Gastroesophageal sphincter (tissue), 4 donors: ENCODE data around the gene MMP10. TPM values are rescaled to one million over a fixed set of nuclear protein-coding genes. Genes with fewer than 3 reads are reported as not detected.

ENCODE experiments used
- ATAC-seq: fragments of 150-250 bp; one replicate; pipeline ENCODE4 v1.9.1; 2016; ENCODE audit warnings: mild to moderate bottlenecking, moderate library complexity
- H3K27ac ChIP-seq, 4 donors: fragments of 200-600 bp; sonication (generic) in 3 of 4; 1 replicate in 3 of 4; 2 replicates in 1 of 4; pipeline ENCODE4 v1.5.1; 2016 to 2019
- H3K27me3 ChIP-seq: fragments of 200-600 bp; sonication (generic); one replicate; pipeline ENCODE4 v1.5.1; 2019
- H3K36me3 ChIP-seq, 2 donors: fragments of 200-600 bp; sonication (generic); one replicate each; pipeline ENCODE4 v1.5.1; 2019; ENCODE audit warnings: control low read depth in 1 of 2
- H3K4me1 ChIP-seq, 3 donors: fragments of 200-600 bp; sonication (generic); 1 replicate in 2 of 3; 2 replicates in 1 of 3; pipeline ENCODE4 v1.5.1; 2016 to 2019; ENCODE audit warnings: control low read depth in 2 of 3
- H3K4me3 ChIP-seq, 2 donors: fragments of 200-600 bp; sonication (generic); one replicate each; pipeline ENCODE4 v1.5.1; 2019; ENCODE audit warnings: mild to moderate bottlenecking in 1 of 2, moderate library complexity in 1 of 2
- H3K9me3 ChIP-seq, 3 donors: fragments of 200-600 bp; sonication (generic); one replicate each; pipeline ENCODE4 v1.5.1; 2017 to 2019; ENCODE audit warnings: control low read depth in 2 of 3
- CTCF ChIP-seq, 4 experiments: fragments of 200-600 bp in 2 of 4; fragments of 450-650 bp in 2 of 4; sonication (generic) in 1 of 4; IDR thresholded peaks; one replicate each; pipeline ENCODE4 v1.5.1; 2017 to 2019; ENCODE audit warnings: antibody characterized with exemption in 4 of 4, mild to moderate bottlenecking in 2 of 4, moderate library complexity in 2 of 4
- EP300 ChIP-seq: sonication (generic); formaldehyde crosslinking; IDR thresholded peaks from one replicate; pipeline ENCODE4 v1.6.1; 2017; ENCODE audit warnings: antibody characterized with exemption, mild to moderate bottlenecking
- POLR2A ChIP-seq, 2 donors: fragments of 450-650 bp; IDR thresholded peaks; one replicate each; pipeline ENCODE4 v1.6.1; 2017; ENCODE audit warnings: antibody characterized with exemption in 2 of 2, mild to moderate bottlenecking in 2 of 2, moderate library complexity in 1 of 2
- POLR2AphosphoS5 ChIP-seq: sonication (generic); formaldehyde crosslinking; IDR thresholded peaks from one replicate; pipeline ENCODE4 v1.6.1; 2017; ENCODE audit warnings: antibody characterized with exemption
- WGBS, 2 donors: methylation state at CpG; one replicate each; pipeline ENCODE4 v1.1.5; 2018; ENCODE audit warnings: low coverage in 1 of 2; 5-methylcytosine and 5-hydroxymethylcytosine counted together
- total RNA-seq, 4 donors: library from RNA; depleted of rRNA; stranded (reverse); fragments of >200 nt; gene quantifications; one replicate each; pipeline ENCODE4 v1.1.0, GENCODE V29; 2016

The MMP10 gene
- total RNA-seq, 4 donors from 2014 or later = 1.7 TPM; not detected in 3

DNA sequence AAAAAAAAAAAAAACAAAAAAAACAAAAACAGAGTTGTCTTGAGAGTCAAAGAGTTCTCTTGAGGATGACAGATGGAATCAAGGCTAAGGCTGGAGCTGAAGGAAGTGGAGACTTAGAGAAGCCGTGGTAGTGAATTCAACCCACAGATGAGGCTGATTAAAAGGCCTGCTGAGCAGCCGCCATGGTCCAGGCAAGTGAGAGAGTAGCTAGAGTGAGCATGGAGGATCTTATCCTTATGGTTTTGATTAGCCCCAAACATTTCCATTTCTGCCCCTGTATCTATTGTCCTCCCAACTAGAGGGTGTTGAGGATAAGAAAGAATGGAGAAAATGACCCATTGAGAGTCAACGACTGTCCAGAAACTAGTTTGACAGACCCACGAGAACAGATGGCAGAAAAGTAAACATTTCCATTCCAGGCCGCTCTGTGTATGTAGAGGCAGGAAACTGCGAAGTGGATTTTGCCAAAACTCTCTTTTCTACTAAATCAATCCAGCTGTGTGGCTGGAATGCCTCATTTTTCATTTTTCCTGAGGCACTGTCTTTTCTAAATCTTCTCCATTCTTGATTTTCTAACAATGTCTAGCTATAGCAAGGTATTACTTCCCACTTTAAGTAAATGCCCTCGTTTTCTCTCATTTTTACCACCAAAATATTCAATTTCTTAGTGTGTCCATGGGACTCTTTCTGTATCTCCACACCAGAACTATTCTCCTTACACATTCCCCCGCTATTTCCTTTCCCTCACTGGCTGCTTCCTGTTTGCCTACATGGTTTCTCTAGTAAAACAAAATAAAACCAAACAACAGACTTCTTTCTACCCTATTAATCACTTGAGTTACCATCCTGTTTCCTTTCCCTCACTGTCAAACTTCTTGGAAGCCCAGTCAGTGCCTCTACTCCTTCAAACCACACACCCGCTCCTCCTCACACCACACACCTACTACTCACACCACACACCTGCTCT lies 50.3 kb downstream of the MMP10 start:
- no peaks in the 10 kb centered on the region for H3K4me1 ChIP-seq
- H3K9me3 ChIP-seq = no peaks in the 10 kb centered on the region
- H3K36me3 ChIP-seq = no peaks in the 10 kb centered on the region
- TF ChIP-seq POLR2A (IDR thresholded peaks at IDR 0.05) = no peak
- TF ChIP-seq CTCF (IDR thresholded peaks at IDR 0.05) = no peak
- no peak for TF ChIP-seq EP300
- no peak for TF ChIP-seq POLR2AphosphoS5
- no peaks in the 10 kb centered on the region for H3K27me3 ChIP-seq
- WGBS, 2 donors = 26 to 42% methylated on average over 9 of the region's 9 CpGs
- H3K4me3 ChIP-seq = no peak overlapping the region
- ATAC-seq = no peak
- H3K27ac ChIP-seq = no peak overlapping the region

GRCh38 chr11:102727890-102728289 lies 52.5 kb downstream of the MMP10 start:
- H3K9me3 ChIP-seq = no peaks in the 10 kb centered on the region
- no peak overlapping the region for H3K27ac ChIP-seq
- H3K4me1 ChIP-seq = no peaks in the 10 kb centered on the region
- no peak for ATAC-seq
- no peaks in the 10 kb centered on the region for H3K36me3 ChIP-seq
- H3K27me3 ChIP-seq = no peaks in the 10 kb centered on the region
- 73% methylated on average over 2 of the region's 2 CpGs; no CpG with 5 or more reads in 1 of the 2 donors for WGBS, 2 donors
- no peak overlapping the region for H3K4me3 ChIP-seq
- no peak for TF ChIP-seq POLR2AphosphoS5
- TF ChIP-seq EP300 = no peak
- no peak for TF ChIP-seq POLR2A (IDR thresholded peaks at IDR 0.05)
- TF ChIP-seq CTCF (IDR thresholded peaks at IDR 0.05) = no peak

DNA sequence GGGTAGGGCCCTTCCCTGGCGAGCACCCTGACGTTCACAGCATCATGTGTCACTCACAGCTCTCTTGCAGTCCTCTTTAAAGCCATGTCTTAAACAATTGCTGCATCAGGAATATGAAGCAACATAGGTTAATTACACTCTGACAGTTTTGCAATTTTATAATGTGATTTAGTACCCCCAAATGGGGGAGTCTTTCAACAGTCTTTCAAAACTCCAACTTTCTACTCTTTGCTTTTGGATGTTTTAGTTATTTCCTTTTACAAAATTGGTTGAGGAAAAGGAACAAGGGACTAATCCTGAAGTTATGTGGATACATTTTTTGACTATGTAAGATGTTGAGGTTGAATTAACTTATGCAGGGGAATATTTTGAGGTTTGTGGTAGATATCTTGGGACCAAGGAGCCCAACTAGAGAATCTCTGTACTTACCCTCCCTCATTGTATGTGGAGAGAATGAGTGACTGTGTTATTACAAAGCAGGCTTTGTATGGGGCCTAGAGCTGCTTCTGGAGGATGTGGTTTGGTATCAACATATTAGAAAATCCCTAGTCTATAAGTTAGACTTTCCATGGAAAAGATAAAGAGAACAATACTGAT lies 55.4 kb downstream of the MMP10 start, which contains the start of gene MMP8:
TSS of gene MMP8 (minus strand) at position 51 of the 597 bp plus-strand sequence. CDS start 99 bp downstream, outside the sequence.
- Histone ChIP-seq H3K36me3 (no peaks in the 10 kb centered on the region), H3K4me3 (no peak within 1 kb of the TSS), H3K27ac (no peak within 1 kb of the TSS), H3K27me3 (no peaks in the 10 kb centered on the region), H3K4me1 (no peaks in the 10 kb centered on the region), H3K9me3 (no peaks in the 10 kb centered on the region)
- WGBS, 2 donors = 0 to 83% methylated on average over 1 of the region's 2 CpGs
- no peak for TF ChIP-seq CTCF (IDR thresholded peaks at IDR 0.05)
- no peak for ATAC-seq

DNA sequence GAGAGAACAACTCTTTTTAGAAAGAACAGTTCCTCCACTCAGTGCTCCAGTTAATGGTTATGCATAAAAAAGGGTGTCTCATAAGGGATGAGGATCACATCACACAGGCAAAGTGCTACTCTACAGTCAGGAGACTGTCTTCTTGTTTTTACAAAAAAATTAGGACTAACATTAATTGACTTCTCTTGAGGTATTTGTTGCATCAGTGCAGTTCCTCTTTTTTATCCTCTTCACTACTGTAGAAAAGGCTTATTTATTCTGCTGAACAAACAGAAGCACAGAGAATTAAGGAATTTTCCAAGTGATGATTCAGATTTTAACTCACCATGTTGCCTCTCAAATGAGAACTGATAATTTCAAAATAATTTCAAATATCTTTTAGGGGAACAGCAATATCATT lies 57.6 kb downstream of the MMP10 start:
- Histone ChIP-seq H3K27me3 (no peaks in the 10 kb centered on the region), H3K27ac (no peak overlapping the region), H3K4me3 (no peak overlapping the region), H3K4me1 (no peaks in the 10 kb centered on the region), H3K9me3 (no peaks in the 10 kb centered on the region), H3K36me3 (no peaks in the 10 kb centered on the region)
- no peak for TF ChIP-seq CTCF (IDR thresholded peaks at IDR 0.05)
- no peak for TF ChIP-seq EP300
- no peak for TF ChIP-seq POLR2A (IDR thresholded peaks at IDR 0.05)
- no peak for TF ChIP-seq POLR2AphosphoS5
- no peak for ATAC-seq

Other genes starting within 250 kb of the MMP10 start
- gene MMP7, start 249.9 kb downstream of the MMP10 start, total RNA-seq = 10 to 100 TPM in 1 of 4 donors, not detected in 3; 36.7 TPM
- gene MMP20, start 155.3 kb downstream of the MMP10 start, total RNA-seq = not detected
- gene MMP27, start 74.9 kb downstream of the MMP10 start, total RNA-seq = not detected
- under 1 TPM in 1 of 4 donors, not detected in 3; 0.23 TPM for gene MMP8, start 55.7 kb downstream of the MMP10 start, total RNA-seq
- not detected for gene MMP1, start 17.5 kb upstream of the MMP10 start, total RNA-seq
- 1 to 10 TPM in 2 of 4 donors, under 1 TPM in 1, not detected in 1; 0.82 to 2.7 (median 1.2) TPM for gene MMP3, start 63.0 kb upstream of the MMP10 start, total RNA-seq
- not detected for gene MMP12, start 94.4 kb upstream of the MMP10 start, total RNA-seq
- gene MMP13, start 175.1 kb upstream of the MMP10 start, total RNA-seq = not detected